Keratinocyte (primary cell): ENCODE measurements around the gene SLC38A8. TPM values are rescaled to one million over a fixed set of nuclear protein-coding genes. Genes with fewer than 3 reads are reported as not detected.

ENCODE experiments used
- DNase-seq: peaks from one replicate; pipeline ENCODE4 v3.0.0-alpha.2; 2011; ENCODE audit warnings: low read depth, missing footprints, low spot score
- FAIRE-seq: peaks from 2 replicates; lab custom pipeline; 2011; peaks lifted over from hg19 to GRCh38; lab: Jason Lieb, UNC
- H2AFZ ChIP-seq: 2 replicates; pipeline ENCODE4 v1.6.0; 2012; ENCODE audit warnings: low read length, control low read depth, inconsistent platforms; ENCODE audit not compliant: control insufficient read depth
- H3K27ac ChIP-seq: 2 replicates; pipeline ENCODE4 v1.5.1; 2011; ENCODE audit warnings: low read length; ENCODE audit not compliant: control insufficient read depth, insufficient read depth
- H3K27me3 ChIP-seq: 3 replicates; pipeline ENCODE4 v1.6.0; 2011; ENCODE audit warnings: low read length; ENCODE audit not compliant: control insufficient read depth, insufficient read depth; ENCODE audit errors: extremely low read depth
- H3K36me3 ChIP-seq, 2 experiments: 2 replicates in 1 of 2; 3 replicates in 1 of 2; pipeline ENCODE4 v1.5.1; 2011; ENCODE audit warnings: low read length in 2 of 2, mild to moderate bottlenecking in 1 of 2; ENCODE audit not compliant: control insufficient read depth in 2 of 2, insufficient read depth in 2 of 2; ENCODE audit errors: extremely low read depth in 1 of 2
- H3K4me1 ChIP-seq: 3 replicates; pipeline ENCODE4 v1.5.1; 2011; ENCODE audit warnings: low read length; ENCODE audit not compliant: control insufficient read depth, insufficient read depth; ENCODE audit errors: extremely low read depth
- H3K4me2 ChIP-seq: 3 replicates; pipeline ENCODE4 v1.6.0; 2011; ENCODE audit warnings: low read depth, low read length; ENCODE audit not compliant: control insufficient read depth, insufficient read depth; ENCODE audit errors: extremely low read depth
- H3K4me3 ChIP-seq, 3 experiments: fragments of 200-600 bp in 1 of 3; sonication (generic) in 1 of 3; 2 replicates in 2 of 3; 3 replicates in 1 of 3; pipeline ENCODE4 v1.5.1; 2011 to 2016; ENCODE audit warnings: low read length in 3 of 3, mild to moderate bottlenecking in 3 of 3, control low read depth in 2 of 3, inconsistent platforms in 1 of 3, low read depth in 1 of 3, mixed read lengths in 1 of 3, mixed run types in 1 of 3, moderate library complexity in 1 of 3; ENCODE audit not compliant: control insufficient read depth in 2 of 3, insufficient read depth in 2 of 3; ENCODE audit errors: extremely low read depth in 1 of 3
- H3K79me2 ChIP-seq: 2 replicates; pipeline ENCODE4 v1.6.0; 2012; ENCODE audit warnings: low read length; ENCODE audit not compliant: control insufficient read depth, insufficient read depth
- H3K9ac ChIP-seq: 3 replicates; pipeline ENCODE4 v1.6.0; 2011; ENCODE audit warnings: low read length; ENCODE audit not compliant: control insufficient read depth, insufficient read depth; ENCODE audit errors: extremely low read depth
- H3K9me1 ChIP-seq: 3 replicates; pipeline ENCODE4 v1.6.0; 2011; ENCODE audit warnings: low read length; ENCODE audit not compliant: control insufficient read depth, insufficient read depth; ENCODE audit errors: extremely low read depth
- H3K9me3 ChIP-seq: 2 replicates; pipeline ENCODE4 v1.5.1; 2012; ENCODE audit warnings: low read depth, low read length; ENCODE audit not compliant: control insufficient read depth
- H4K20me1 ChIP-seq: 3 replicates; pipeline ENCODE4 v1.6.0; 2011; ENCODE audit warnings: low read length; ENCODE audit not compliant: control insufficient read depth, insufficient read depth; ENCODE audit errors: extremely low read depth
- EZH2 ChIP-seq: IDR thresholded peaks from one replicate; pipeline ENCODE4 v1.6.1; 2012; ENCODE audit warnings: inconsistent platforms, mild to moderate bottlenecking, low read length, moderate library complexity
- dilution Hi-C: fragments of 300-500 bp; cut with MboI; formaldehyde crosslinking; loops from one replicate; pipeline ENCODE4 v1.7.0; 2020; ENCODE audit warnings: low sequenced_read_pairs; ENCODE audit not compliant: extremely low pct_ligation_motif_present
- polyA plus RNA-seq, 5 experiments: library from polyadenylated mRNA; depleted of rRNA in 3 of 5; stranded (reverse) in 3 of 5; stranded (forward) in 1 of 5; unstranded in 1 of 5; fragments of >200 nt; gene quantifications; 1 replicate in 1 of 5; 2 replicates in 3 of 5; 3 replicates in 1 of 5; pipeline versions ENCODE4 v1.2.1 to v1.2.3, GENCODE V29; 2011 to 2012; ENCODE audit warnings: missing spikeins in 2 of 5, low read depth in 1 of 5, low replicate concordance in 1 of 5
- TF ChIP-seq, protein P1 (sequence below), 3 experiments: IDR thresholded peaks in 1 of 3; conservative IDR thresholded peaks in 1 of 3; optimal IDR thresholded peaks in 1 of 3; 2 replicates in 2 of 3; 3 replicates in 1 of 3; pipeline versions ENCODE3 to v1.5.1; 2011; ENCODE audit warnings: low read length in 3 of 3, mild to moderate bottlenecking in 3 of 3, moderate library complexity in 2 of 3, control low read depth in 1 of 3, inconsistent platforms in 1 of 3; ENCODE audit not compliant: insufficient read depth in 2 of 3; ENCODE audit errors: extremely low read depth in 1 of 3

The SLC38A8 gene
- polyA plus RNA-seq, 1 donor (not counting 4 experiments of a cell fraction or from before 2014, with no cell fraction given): not detected

- Histone ChIP-seq H2AFZ (no peak overlapping the region), H3K9me3 (no peaks in the 10 kb centered on the region), H4K20me1 (no peaks in the 10 kb centered on the region), H3K27me3 (no peaks in the 10 kb centered on the region), H3K4me2 (no peak overlapping the region), H3K79me2 (no peaks in the 10 kb centered on the region), H3K36me3 (peaks cover 28 to 47% of the 10 kb centered on the region in 2 experiments), H3K9ac (no peak overlapping the region), H3K9me1 (no peaks in the 10 kb centered on the region), H3K4me3 (no peak overlapping the region), H3K27ac (no peak overlapping the region), H3K4me1 (no peaks in the 10 kb centered on the region)
- DNase-seq: no peak
- TF ChIP-seq, protein P1, sequence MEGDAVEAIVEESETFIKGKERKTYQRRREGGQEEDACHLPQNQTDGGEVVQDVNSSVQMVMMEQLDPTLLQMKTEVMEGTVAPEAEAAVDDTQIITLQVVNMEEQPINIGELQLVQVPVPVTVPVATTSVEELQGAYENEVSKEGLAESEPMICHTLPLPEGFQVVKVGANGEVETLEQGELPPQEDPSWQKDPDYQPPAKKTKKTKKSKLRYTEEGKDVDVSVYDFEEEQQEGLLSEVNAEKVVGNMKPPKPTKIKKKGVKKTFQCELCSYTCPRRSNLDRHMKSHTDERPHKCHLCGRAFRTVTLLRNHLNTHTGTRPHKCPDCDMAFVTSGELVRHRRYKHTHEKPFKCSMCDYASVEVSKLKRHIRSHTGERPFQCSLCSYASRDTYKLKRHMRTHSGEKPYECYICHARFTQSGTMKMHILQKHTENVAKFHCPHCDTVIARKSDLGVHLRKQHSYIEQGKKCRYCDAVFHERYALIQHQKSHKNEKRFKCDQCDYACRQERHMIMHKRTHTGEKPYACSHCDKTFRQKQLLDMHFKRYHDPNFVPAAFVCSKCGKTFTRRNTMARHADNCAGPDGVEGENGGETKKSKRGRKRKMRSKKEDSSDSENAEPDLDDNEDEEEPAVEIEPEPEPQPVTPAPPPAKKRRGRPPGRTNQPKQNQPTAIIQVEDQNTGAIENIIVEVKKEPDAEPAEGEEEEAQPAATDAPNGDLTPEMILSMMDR (optimal IDR thresholded peaks at IDR 0.05 in 1 of 3, IDR thresholded peaks at IDR 0.05 in 1 of 3, conservative IDR thresholded peaks at IDR 0.05 in 1 of 3; ENCODE audit: extremely low read depth in 1 of 3, insufficient read depth in 2 of 3, low read length in 3 of 3): no peak
- TF ChIP-seq EZH2: no peak
- dilution Hi-C loops: no loop called here
- FAIRE-seq: no peak
These were observed 17.6 kb upstream of the SLC38A8 start for GRCh38 chr16:84059946-84060901.

DNA sequence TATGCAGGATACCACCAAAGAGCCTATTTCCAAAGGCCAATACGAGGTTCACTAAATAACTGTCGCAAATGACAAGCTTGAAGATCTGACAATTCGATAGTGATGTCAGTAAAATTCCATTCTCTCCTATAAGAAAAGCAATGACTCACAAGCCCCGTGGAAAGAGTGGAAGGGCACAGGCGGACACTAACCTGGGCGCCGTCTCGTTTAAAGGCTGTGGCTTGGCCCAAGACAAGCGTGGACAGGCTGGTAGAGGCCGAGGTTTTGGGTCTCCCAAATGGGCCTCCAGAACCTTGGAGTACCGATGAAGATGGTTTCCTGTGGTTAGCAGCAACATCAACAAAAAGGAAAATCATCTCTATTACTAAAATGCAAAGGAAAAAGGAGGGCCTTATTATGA lies 16.5 kb upstream of the SLC38A8 start:
- FAIRE-seq: no peak

More for the DNA sequence above, 16.5 kb upstream of the SLC38A8 start:
- no peak overlapping the region for H3K9ac ChIP-seq
- H3K4me2 ChIP-seq: no peak overlapping the region
- H3K4me3 ChIP-seq: no peak overlapping the region
- H3K4me1 ChIP-seq: no peaks in the 10 kb centered on the region
- no peak for TF ChIP-seq EZH2
- TF ChIP-seq, protein P1 (optimal IDR thresholded peaks at IDR 0.05 in 1 of 3, IDR thresholded peaks at IDR 0.05 in 1 of 3, conservative IDR thresholded peaks at IDR 0.05 in 1 of 3; ENCODE audit: extremely low read depth in 1 of 3, insufficient read depth in 2 of 3, low read length in 3 of 3): no peak
- H3K9me1 ChIP-seq: no peaks in the 10 kb centered on the region
- H3K9me3 ChIP-seq: no peaks in the 10 kb centered on the region
- DNase-seq: no peak
- dilution Hi-C loops: no loop called here
- H3K79me2 ChIP-seq: no peaks in the 10 kb centered on the region
- no peaks in the 10 kb centered on the region for H4K20me1 ChIP-seq
- H3K27ac ChIP-seq: no peak overlapping the region
- peaks cover 35 to 56% of the 10 kb centered on the region in 2 experiments for H3K36me3 ChIP-seq
- no peak overlapping the region for H2AFZ ChIP-seq
- H3K27me3 ChIP-seq: no peaks in the 10 kb centered on the region
